Activated naive CD4-positive, alpha-beta T cell treated with anti-CD3 and anti-CD28 coated beads for 36 hours (primary cell): ENCODE measurements around the gene FOXO6. TPM values are rescaled to one million over a fixed set of nuclear protein-coding genes. Genes with fewer than 3 reads are reported as not detected.
A peak's percentile ranks its signal among the peaks of the same experiment; 100 is the strongest.

Experiments used
- CTCF ChIA-PET: fragments of 350-600 bp; sonication (Branson Sonifier 250); formaldehyde crosslinking; loops from one replicate; lab custom pipeline; 2021; ENCODE audit warnings: antibody characterized with exemption; lab: Charles Lee
- DNase-seq: peaks from one replicate; pipeline ENCODE4 v3.0.0-alpha.2; 2020
- H3K27ac Mint-ChIP-seq: one replicate; pipeline ENCODE4 v1.8.0; 2021; ENCODE audit warnings: mild to moderate bottlenecking, mixed read lengths
- H3K27me3 Mint-ChIP-seq: one replicate; pipeline ENCODE4 v1.8.0; 2021; ENCODE audit warnings: low read depth, mixed read lengths
- H3K36me3 Mint-ChIP-seq: one replicate; pipeline ENCODE4 v1.8.0; 2021; ENCODE audit warnings: low read depth, mixed read lengths
- H3K4me1 Mint-ChIP-seq: one replicate; pipeline ENCODE4 v1.8.0; 2021; ENCODE audit warnings: low read depth, mixed read lengths
- H3K4me3 Mint-ChIP-seq: one replicate; pipeline ENCODE4 v1.8.0; 2021; ENCODE audit warnings: mild to moderate bottlenecking, moderate library complexity, mixed read lengths
- H3K9me3 Mint-ChIP-seq: one replicate; pipeline ENCODE4 v1.8.0; 2021; ENCODE audit warnings: mixed read lengths
- intact Hi-C: fragments of 100-400 bp; cut with micrococcal nuclease; formaldehyde crosslinking; loops from one replicate; pipeline ENCODE4 v1.15.1; 2023
- total RNA-seq, 2 experiments: library from RNA; stranded (reverse); gene quantifications; one replicate each; pipeline ENCODE4 v1.2.3, GENCODE V29; 2021

The FOXO6 gene
- total RNA-seq, 2 experiments from 2014 or later, result 0.15 TPM; not detected in 1

GRCh38 chr1:41374711-41375110 is 13.5 kb downstream of the FOXO6 start:
- H3K4me3 Mint-ChIP-seq, result no peak overlapping the region
- H3K27ac Mint-ChIP-seq, result no peak overlapping the region
- CTCF ChIA-PET, result no interaction called here
- no peaks in the 10 kb centered on the region for H3K9me3 Mint-ChIP-seq
- H3K36me3 Mint-ChIP-seq, result no peaks in the 10 kb centered on the region
- intact Hi-C loops, result no loop called here
- no peaks in the 10 kb centered on the region for H3K4me1 Mint-ChIP-seq
- peaks cover 19% of the 10 kb centered on the region for H3K27me3 Mint-ChIP-seq
- DNase-seq, result no peak

DNA sequence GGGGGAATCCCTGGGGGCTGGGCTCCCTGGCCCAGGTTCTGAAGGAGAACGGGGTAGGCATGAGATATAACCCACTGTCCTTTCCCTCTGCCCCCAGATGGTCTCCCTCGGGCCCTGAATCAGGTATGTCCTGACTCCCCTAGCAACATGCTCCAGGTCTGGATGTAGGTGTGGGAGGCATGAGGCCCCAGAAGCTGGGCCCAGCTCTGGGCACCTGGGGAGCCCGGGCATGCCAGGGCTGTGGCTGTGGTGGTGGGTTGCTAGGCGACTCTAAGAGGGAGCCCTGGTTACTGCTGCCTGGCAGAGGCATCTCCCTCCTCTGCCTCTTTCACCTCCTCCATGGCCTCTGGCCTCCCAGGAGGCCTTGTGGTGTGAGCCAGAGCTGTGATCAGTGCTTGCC is 16.2 kb downstream of the FOXO6 start:
- Mint-ChIP-seq H3K4me1 (peaks cover 6% of the 10 kb centered on the region), H3K4me3 (no peak overlapping the region), H3K27ac (no peak overlapping the region), H3K36me3 (no peaks in the 10 kb centered on the region), H3K27me3 (peaks cover 35% of the 10 kb centered on the region), H3K9me3 (no peaks in the 10 kb centered on the region)
- intact Hi-C loops, result no loop called here
- DNase-seq, result no peak
- CTCF ChIA-PET, result no interaction called here

- Mint-ChIP-seq H3K27ac (no peak overlapping the region), H3K9me3 (no peaks in the 10 kb centered on the region), H3K4me3 (no peak overlapping the region), H3K4me1 (peaks cover 7% of the 10 kb centered on the region), H3K27me3 (peaks cover 40% of the 10 kb centered on the region), H3K36me3 (no peaks in the 10 kb centered on the region)
- intact Hi-C loops, result no loop called here
- CTCF ChIA-PET, result no interaction called here
- no peak for DNase-seq
These were observed 17.0 kb downstream of the FOXO6 start for GRCh38 chr1:41378222-41378621.

DNA sequence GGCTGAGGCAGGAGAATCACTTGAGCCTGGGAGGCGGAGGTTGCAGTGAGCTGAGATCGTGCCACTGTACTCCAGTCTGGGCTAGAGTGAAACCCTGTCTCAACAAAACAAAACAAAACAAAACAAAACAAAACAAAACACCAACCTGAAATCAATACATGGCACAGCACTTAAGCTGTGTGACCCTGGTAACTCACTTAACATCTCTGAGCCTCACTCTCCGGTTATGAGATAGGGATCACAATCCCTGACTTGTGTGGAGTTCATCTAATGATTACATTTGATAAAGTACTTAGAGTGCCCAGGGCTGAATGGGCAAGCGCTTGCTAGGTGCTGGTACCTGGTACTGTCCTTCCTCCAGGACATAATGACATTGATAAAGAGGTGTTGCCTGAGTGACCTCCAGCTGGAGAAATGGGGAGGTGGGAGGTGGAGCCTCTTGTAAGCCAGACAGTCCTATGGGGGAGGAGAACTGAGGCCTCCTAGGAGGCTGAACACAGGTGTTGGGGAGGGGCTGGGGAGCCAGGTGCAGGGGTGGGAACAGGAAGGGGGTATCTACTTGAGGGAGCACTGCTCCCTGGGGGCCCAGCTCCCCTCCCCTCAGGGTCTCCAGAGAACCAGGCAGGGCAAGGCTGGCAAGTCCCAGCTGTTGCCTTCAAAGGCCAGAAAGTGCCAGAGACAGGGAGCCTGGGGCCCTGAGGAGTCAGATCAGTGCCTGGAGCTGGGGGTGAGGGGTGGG is 17.9 kb downstream of the FOXO6 start:
- Mint-ChIP-seq H3K27ac (no peak overlapping the region), H3K9me3 (no peaks in the 10 kb centered on the region), H3K36me3 (no peaks in the 10 kb centered on the region), H3K4me1 (peaks cover 13% of the 10 kb centered on the region), H3K27me3 (peaks cover 47% of the 10 kb centered on the region), H3K4me3 (no peak overlapping the region)
- intact Hi-C loops, result no loop called here
- no peak for DNase-seq
- CTCF ChIA-PET, result no interaction called here

DNA sequence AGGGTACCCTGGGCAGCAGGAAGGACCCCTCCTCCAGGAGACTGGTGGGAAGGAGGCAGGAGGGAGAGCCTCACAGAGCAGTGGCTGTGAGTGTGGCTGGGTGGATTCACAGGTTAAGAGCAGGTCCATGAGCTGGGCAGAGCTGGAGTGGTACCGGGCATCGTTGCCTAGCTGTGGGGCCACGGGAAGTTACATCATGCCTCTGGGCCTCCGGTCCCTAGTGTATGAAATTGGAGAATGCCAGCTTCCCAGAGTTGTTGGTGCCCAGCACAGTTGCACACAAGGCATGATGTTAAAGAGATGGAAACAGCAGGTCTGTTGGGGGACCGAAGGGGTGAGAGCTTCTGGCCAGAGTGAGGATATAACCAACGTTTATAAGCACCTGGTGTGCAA is 18.5 kb downstream of the FOXO6 start:
- no peaks in the 10 kb centered on the region for H3K9me3 Mint-ChIP-seq
- H3K4me1 Mint-ChIP-seq, result peaks cover 13% of the 10 kb centered on the region
- no peak overlapping the region for H3K4me3 Mint-ChIP-seq
- H3K36me3 Mint-ChIP-seq, result no peaks in the 10 kb centered on the region
- intact Hi-C loops, result no loop called here
- peaks cover 51% of the 10 kb centered on the region for H3K27me3 Mint-ChIP-seq
- no peak for DNase-seq
- H3K27ac Mint-ChIP-seq, result no peak overlapping the region
- CTCF ChIA-PET, result interaction anchor here (0.7 kb wide), 1 partner anchor 100 kb away, joined by 3 read pairs; no protein-coding TSS in a partner anchor

- Mint-ChIP-seq H3K4me3 (no peak overlapping the region), H3K27ac (no peak overlapping the region)
These were observed 19.0 kb downstream of the FOXO6 start for GRCh38 chr1:41380195-41380594.

DNA sequence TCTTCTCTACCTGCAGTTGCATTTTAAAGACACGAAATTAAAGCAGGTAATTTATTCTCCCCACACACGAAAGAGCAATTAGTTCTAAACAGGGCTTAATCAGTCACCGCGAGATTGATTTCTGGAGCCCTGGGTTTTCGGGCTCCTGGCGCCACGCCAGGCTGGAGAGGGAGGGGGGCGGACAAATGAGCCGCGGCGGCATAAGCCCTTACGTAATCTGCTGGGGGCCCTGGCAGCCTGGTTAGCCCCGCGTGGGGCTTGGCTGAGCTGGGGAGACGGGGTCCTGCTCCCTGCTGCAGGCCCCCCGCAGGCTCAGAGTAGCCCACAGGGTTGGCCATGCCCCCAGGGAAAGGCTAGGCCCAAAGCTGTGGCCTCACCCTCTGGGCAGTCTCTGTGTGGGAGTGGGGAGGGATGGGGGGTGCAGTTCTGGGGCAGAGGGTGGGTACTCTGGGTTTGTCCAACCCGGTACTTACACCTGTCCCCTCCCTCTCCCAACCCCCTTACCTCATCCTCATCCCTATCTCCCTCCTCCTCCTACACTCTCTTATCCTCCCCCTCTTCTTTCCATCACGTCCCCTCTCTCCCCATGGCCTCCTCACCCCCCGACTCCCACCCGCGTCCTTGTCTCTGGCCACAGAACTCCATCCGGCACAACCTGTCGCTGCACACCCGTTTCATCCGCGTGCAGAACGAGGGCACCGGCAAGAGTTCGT is 19.9 kb downstream of the FOXO6 start:
- Mint-ChIP-seq H3K27me3 (peaks cover 58% of the 10 kb centered on the region), H3K9me3 (no peaks in the 10 kb centered on the region), H3K4me1 (peaks cover 13% of the 10 kb centered on the region), H3K36me3 (no peaks in the 10 kb centered on the region), H3K27ac (no peak overlapping the region), H3K4me3 (peak overlapping the region; percentile 72)
- no peak for DNase-seq
- intact Hi-C loops, result no loop called here
- CTCF ChIA-PET, result no interaction called here

More at GRCh38 chr1:41380195-41380594, 19.0 kb downstream of the FOXO6 start:
- DNase-seq, result no peak
- intact Hi-C loops, result no loop called here
- Mint-ChIP-seq H3K27me3 (peaks cover 54% of the 10 kb centered on the region), H3K36me3 (no peaks in the 10 kb centered on the region), H3K4me1 (peaks cover 13% of the 10 kb centered on the region), H3K9me3 (no peaks in the 10 kb centered on the region)
- CTCF ChIA-PET, result interaction anchor here (0.6 to 0.7 kb wide), 2 partner anchors 48 to 99 kb away, joined by 3 read pairs; no protein-coding TSS in a partner anchor

DNA sequence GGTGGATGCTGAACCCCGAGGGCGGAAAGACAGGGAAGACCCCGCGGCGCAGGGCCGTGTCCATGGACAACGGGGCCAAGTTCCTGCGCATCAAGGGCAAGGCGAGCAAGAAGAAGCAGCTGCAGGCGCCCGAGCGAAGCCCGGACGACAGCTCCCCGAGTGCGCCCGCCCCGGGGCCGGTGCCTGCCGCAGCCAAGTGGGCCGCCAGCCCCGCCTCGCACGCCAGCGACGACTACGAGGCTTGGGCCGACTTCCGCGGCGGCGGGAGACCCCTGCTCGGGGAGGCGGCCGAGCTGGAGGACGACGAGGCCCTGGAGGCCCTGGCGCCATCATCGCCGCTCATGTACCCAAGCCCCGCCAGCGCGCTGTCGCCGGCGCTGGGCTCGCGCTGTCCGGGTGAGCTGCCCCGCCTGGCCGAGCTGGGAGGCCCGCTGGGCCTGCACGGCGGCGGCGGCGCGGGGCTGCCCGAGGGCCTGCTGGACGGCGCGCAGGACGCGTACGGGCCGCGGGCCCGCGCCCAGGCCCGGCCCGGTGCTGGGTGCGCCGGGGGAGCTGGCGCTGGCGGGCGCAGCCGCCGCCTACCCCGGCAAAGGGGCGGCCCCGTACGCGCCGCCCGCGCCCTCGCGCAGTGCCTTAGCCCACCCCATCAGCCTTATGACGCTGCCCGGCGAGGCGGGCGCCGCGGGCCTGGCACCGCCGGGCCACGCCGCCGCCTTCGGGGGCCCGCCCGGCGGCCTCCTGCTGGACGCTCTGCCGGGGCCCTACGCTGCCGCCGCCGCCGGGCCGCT is 20.7 kb downstream of the FOXO6 start:
- no peak for DNase-seq
- Mint-ChIP-seq H3K27ac (no peak overlapping the region), H3K36me3 (no peaks in the 10 kb centered on the region), H3K4me1 (peaks cover 13% of the 10 kb centered on the region), H3K27me3 (peaks cover 59% of the 10 kb centered on the region), H3K4me3 (peak overlapping the region; percentile 72), H3K9me3 (no peaks in the 10 kb centered on the region)
- intact Hi-C loops, result no loop called here
- CTCF ChIA-PET, result no interaction called here

DNA sequence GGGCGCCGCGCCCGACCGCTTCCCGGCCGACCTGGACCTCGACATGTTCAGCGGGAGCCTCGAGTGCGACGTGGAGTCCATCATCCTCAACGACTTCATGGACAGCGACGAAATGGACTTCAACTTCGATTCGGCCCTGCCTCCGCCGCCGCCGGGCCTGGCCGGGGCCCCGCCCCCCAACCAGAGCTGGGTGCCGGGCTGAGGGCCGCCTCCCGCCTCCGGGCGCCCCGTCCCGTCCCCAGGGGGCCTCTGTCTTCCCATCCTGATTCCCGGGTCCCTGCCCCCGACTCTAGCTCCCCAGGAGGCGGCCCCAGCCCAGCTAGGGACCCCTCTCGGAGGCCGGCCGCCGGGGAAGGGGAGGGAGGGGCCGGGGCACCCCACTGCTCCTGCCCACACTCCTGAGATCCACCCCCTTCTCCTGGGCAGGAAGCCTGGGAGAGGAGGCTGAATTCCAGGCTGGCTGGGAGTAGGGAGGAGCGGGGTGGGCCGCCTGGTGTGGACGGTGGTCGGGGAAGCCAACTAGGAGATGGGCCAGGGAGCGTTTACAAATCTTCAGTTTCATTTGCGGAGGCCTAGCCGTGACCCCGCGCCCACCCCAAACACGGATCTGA is 21.4 kb downstream of the FOXO6 start:
- Mint-ChIP-seq H3K4me1 (peaks cover 13% of the 10 kb centered on the region), H3K36me3 (no peaks in the 10 kb centered on the region), H3K27ac (no peak overlapping the region), H3K4me3 (peak overlapping the region; percentile 56), H3K9me3 (no peaks in the 10 kb centered on the region), H3K27me3 (peaks cover 55% of the 10 kb centered on the region)
- intact Hi-C loops, result no loop called here
- no peak for DNase-seq
- CTCF ChIA-PET, result no interaction called here

- Mint-ChIP-seq H3K27me3 (peaks cover 57% of the 10 kb centered on the region), H3K9me3 (no peaks in the 10 kb centered on the region), H3K4me1 (peaks cover 13% of the 10 kb centered on the region), H3K27ac (no peak overlapping the region), H3K36me3 (no peaks in the 10 kb centered on the region), H3K4me3 (peak overlapping the region; percentile 69)
- peak; percentile 67 for DNase-seq
- intact Hi-C loops, result no loop called here
- CTCF ChIA-PET, result no interaction called here
These were observed 22.0 kb downstream of the FOXO6 start for GRCh38 chr1:41383094-41383852.

GRCh38 chr1:41384579-41384978 is 23.3 kb downstream of the FOXO6 start:
- DNase-seq, result no peak
- Mint-ChIP-seq H3K9me3 (no peaks in the 10 kb centered on the region), H3K4me1 (peaks cover 13% of the 10 kb centered on the region), H3K4me3 (no peak overlapping the region), H3K27me3 (peaks cover 53% of the 10 kb centered on the region), H3K27ac (no peak overlapping the region), H3K36me3 (no peaks in the 10 kb centered on the region)
- intact Hi-C loops, result no loop called here
- CTCF ChIA-PET, result no interaction called here
